HepG2 (cell line): ENCODE results near the gene SFXN5. TPM values are rescaled to one million over a fixed set of nuclear protein-coding genes. Genes with fewer than 3 reads are reported as not detected.

Experiments used
- CENPX ChIP-seq: sonication (generic); formaldehyde crosslinking; IDR thresholded peaks from 2 replicates; pipeline ENCODE4 v1.9.0; 2021; ENCODE audit warnings: mild to moderate bottlenecking, missing genetic modification reagents, moderate library complexity
- DNMT3B ChIP-seq: conservative IDR thresholded peaks from 2 replicates; pipeline ENCODE4 v1.6.1; 2016; ENCODE audit warnings: missing biosample characterization, control low read depth
- ELF1 ChIP-seq: sonication (generic); formaldehyde crosslinking; IDR thresholded peaks from 2 replicates; pipeline ENCODE4 v1.4.0; 2020; ENCODE audit warnings: missing genetic modification reagents
- FOXK1 ChIP-seq: sonication (generic); formaldehyde crosslinking; IDR thresholded peaks from 2 replicates; pipeline ENCODE4 v1.4.0; 2020; ENCODE audit warnings: low read depth, missing genetic modification reagents, borderline replicate concordance
- PHF5A ChIP-seq: IDR thresholded peaks from one replicate; pipeline ENCODE4 v1.6.1; 2018; ENCODE audit warnings: low read depth, missing genetic modification reagents; ENCODE audit not compliant: unreplicated experiment
- RBM39 ChIP-seq: fragments of 200-400 bp; formaldehyde crosslinking; IDR thresholded peaks from one replicate; pipeline ENCODE4 v1.6.1; 2018; ENCODE audit warnings: antibody characterized with exemption, mild to moderate bottlenecking, low read depth, low read length; ENCODE audit not compliant: poor library complexity, severe bottlenecking
- RFXANK ChIP-seq: IDR thresholded peaks from 2 replicates; pipeline ENCODE4 v1.6.1; 2016
- SKI ChIP-seq: fragments of 450-650 bp; IDR thresholded peaks from one replicate; pipeline ENCODE4 v1.6.1; 2018; ENCODE audit warnings: mild to moderate bottlenecking; ENCODE audit not compliant: partially characterized antibody
- ZFP37 ChIP-seq: sonication (generic); formaldehyde crosslinking; IDR thresholded peaks from 2 replicates; pipeline ENCODE4 v1.4.0; 2020; ENCODE audit warnings: missing genetic modification reagents, borderline replicate concordance
- ZNF143 ChIP-seq: sonication (generic); formaldehyde crosslinking; IDR thresholded peaks from 2 replicates; pipeline ENCODE4 v1.4.0; 2020; ENCODE audit warnings: missing genetic modification reagents
- ZNF230 ChIP-seq: sonication (generic); formaldehyde crosslinking; IDR thresholded peaks from 2 replicates; pipeline ENCODE4 v1.4.0; 2020; ENCODE audit warnings: mild to moderate bottlenecking, missing genetic modification reagents
- ZNF282 ChIP-seq: fragments of 450-650 bp; IDR thresholded peaks from 2 replicates; pipeline ENCODE4 v1.6.1; 2018; ENCODE audit not compliant: partially characterized antibody
- ZNF33B ChIP-seq: sonication (generic); formaldehyde crosslinking; IDR thresholded peaks from 2 replicates; pipeline ENCODE4 v1.5.1; 2020; ENCODE audit warnings: mild to moderate bottlenecking, missing genetic modification reagents
- ZNF431 ChIP-seq: sonication (generic); formaldehyde crosslinking; IDR thresholded peaks from 2 replicates; pipeline ENCODE4 v1.9.0; 2022; ENCODE audit warnings: missing genetic modification reagents, low read depth, mild to moderate bottlenecking, borderline replicate concordance
- ZNF552 ChIP-seq: sonication (generic); formaldehyde crosslinking; IDR thresholded peaks from 2 replicates; pipeline ENCODE4 v1.9.0; 2022; ENCODE audit warnings: missing genetic modification reagents, mild to moderate bottlenecking, borderline replicate concordance
- ZNF746 ChIP-seq: sonication (generic); formaldehyde crosslinking; IDR thresholded peaks from 2 replicates; pipeline ENCODE4 v1.8.0; 2022; ENCODE audit warnings: mild to moderate bottlenecking, missing genetic modification reagents
- ZNF788 ChIP-seq: sonication (generic); formaldehyde crosslinking; IDR thresholded peaks from 2 replicates; pipeline ENCODE4 v1.5.0; 2020; ENCODE audit warnings: mild to moderate bottlenecking, missing genetic modification reagents, borderline replicate concordance
- ZZZ3 ChIP-seq: sonication (generic); formaldehyde crosslinking; IDR thresholded peaks from 2 replicates; pipeline ENCODE4 v1.4.0; 2020; ENCODE audit warnings: missing genetic modification reagents, mild to moderate bottlenecking, borderline replicate concordance
- polyA plus RNA-seq, 8 experiments: library from polyadenylated mRNA; depleted of rRNA in 3 of 8; stranded (reverse) in 7 of 8; unstranded in 1 of 8; fragments of >200 nt; fragmentation: Illumina TruSeq in 4 of 8; extraction: Trizol in 4 of 8; gene quantifications; 2 replicates each; pipeline versions ENCODE4 v1.2.1 to v1.2.3, GENCODE V29; 2011 to 2016; ENCODE audit warnings: low read depth in 4 of 8, missing spikeins in 1 of 8, mixed read lengths in 1 of 8; ENCODE audit not compliant: insufficient read depth in 1 of 8
- total RNA-seq, 5 experiments: library from RNA; depleted of rRNA; stranded (reverse); fragments of >200 nt; fragmentation: Illumina TruSeq; extraction: Trizol; gene quantifications; 2 replicates each; pipeline ENCODE4 v1.2.3, GENCODE V29; 2016; ENCODE audit warnings: low read depth in 1 of 5
- TF ChIP-seq, protein P1 (sequence below): IDR thresholded peaks from 2 replicates; pipeline ENCODE4 v1.6.1; 2012; ENCODE audit warnings: low read depth, low read length, improper control_type of control experiment
- TF ChIP-seq, protein P2 (sequence below): IDR thresholded peaks from 2 replicates; pipeline ENCODE4 v1.6.1; 2018; ENCODE audit warnings: missing genetic modification reagents
- TF ChIP-seq, protein P3 (sequence below): sonication (generic); formaldehyde crosslinking; IDR thresholded peaks from 2 replicates; pipeline ENCODE4 v1.4.0; 2020; ENCODE audit warnings: missing genetic modification reagents
- TF ChIP-seq, protein P4 (sequence below): sonication (generic); formaldehyde crosslinking; IDR thresholded peaks from 2 replicates; pipeline ENCODE4 v1.5.0; 2020; ENCODE audit warnings: mild to moderate bottlenecking, missing genetic modification reagents
- TF ChIP-seq, protein P5 (sequence below): sonication (generic); formaldehyde crosslinking; IDR thresholded peaks from 2 replicates; pipeline ENCODE4 v1.5.0; 2020; ENCODE audit warnings: missing genetic modification reagents
- TF ChIP-seq, protein P6 (sequence below): sonication (generic); formaldehyde crosslinking; IDR thresholded peaks from 2 replicates; pipeline ENCODE4 v1.4.0; 2020; ENCODE audit warnings: mild to moderate bottlenecking, missing genetic modification reagents, borderline replicate concordance

The SFXN5 gene
- total and polyA plus RNA-seq, 2 of the 13 experiments (the other 11 are each of a cell fraction or from before 2014, with no cell fraction given) = 34.9 to 37.4 TPM

DNA sequence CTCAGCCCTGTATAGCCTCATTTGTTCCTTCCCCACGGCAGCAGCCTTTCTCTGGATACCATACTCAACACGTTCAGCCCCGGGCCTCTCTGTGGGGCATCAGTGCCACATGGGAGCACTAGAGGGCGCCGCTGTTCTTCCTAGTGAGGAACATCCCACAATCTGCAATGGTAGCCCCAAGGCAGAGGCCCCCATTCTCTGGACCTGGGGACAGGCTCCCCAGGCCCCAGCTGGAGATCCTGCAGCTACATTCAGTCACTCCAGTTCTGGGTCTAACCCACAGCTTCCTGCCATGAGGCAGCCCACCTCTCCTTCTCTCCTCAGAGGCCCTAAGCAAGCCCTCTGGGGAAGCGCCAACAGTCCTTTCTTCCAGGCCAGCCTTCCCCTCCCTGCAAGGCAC is 14.2 kb upstream of the SFXN5 start (continued):
- TF ChIP-seq, protein P1, sequence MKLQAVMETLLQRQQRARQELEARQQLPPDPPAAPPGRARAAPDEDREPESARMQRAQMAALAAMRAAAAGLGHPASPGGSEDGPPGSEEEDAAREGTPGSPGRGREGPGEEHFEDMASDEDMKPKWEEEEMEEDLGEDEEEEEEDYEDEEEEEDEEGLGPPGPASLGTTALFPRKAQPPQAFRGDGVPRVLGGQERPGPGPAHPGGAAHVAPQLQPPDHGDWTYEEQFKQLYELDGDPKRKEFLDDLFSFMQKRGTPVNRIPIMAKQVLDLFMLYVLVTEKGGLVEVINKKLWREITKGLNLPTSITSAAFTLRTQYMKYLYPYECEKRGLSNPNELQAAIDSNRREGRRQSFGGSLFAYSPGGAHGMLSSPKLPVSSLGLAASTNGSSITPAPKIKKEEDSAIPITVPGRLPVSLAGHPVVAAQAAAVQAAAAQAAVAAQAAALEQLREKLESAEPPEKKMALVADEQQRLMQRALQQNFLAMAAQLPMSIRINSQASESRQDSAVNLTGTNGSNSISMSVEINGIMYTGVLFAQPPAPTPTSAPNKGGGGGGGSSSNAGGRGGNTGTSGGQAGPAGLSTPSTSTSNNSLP = no peak
- no peak for TF ChIP-seq DNMT3B (CRISPR knock-in tag)
- no peak for TF ChIP-seq ZNF33B (CRISPR knock-in tag)
- TF ChIP-seq ZNF746 = no peak
- no peak for TF ChIP-seq ZZZ3 (CRISPR knock-in tag)
- no peak for TF ChIP-seq ZNF282
- no peak for TF ChIP-seq PHF5A (CRISPR knock-in tag)
- TF ChIP-seq, protein P2, sequence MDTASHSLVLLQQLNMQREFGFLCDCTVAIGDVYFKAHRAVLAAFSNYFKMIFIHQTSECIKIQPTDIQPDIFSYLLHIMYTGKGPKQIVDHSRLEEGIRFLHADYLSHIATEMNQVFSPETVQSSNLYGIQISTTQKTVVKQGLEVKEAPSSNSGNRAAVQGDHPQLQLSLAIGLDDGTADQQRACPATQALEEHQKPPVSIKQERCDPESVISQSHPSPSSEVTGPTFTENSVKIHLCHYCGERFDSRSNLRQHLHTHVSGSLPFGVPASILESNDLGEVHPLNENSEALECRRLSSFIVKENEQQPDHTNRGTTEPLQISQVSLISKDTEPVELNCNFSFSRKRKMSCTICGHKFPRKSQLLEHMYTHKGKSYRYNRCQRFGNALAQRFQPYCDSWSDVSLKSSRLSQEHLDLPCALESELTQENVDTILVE (CRISPR knock-in tag) = peak; percentile 39; the same call in 1 of the 2 replicates
- TF ChIP-seq, protein P3, sequence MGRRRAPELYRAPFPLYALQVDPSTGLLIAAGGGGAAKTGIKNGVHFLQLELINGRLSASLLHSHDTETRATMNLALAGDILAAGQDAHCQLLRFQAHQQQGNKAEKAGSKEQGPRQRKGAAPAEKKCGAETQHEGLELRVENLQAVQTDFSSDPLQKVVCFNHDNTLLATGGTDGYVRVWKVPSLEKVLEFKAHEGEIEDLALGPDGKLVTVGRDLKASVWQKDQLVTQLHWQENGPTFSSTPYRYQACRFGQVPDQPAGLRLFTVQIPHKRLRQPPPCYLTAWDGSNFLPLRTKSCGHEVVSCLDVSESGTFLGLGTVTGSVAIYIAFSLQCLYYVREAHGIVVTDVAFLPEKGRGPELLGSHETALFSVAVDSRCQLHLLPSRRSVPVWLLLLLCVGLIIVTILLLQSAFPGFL (CRISPR knock-in tag) = no peak
- no peak for TF ChIP-seq ZNF552 (CRISPR knock-in tag)
- TF ChIP-seq ELF1 = peak; percentile 22; the same call in 1 of the 2 replicates
- no peak for TF ChIP-seq ZNF143 (CRISPR knock-in tag)
- no peak for TF ChIP-seq ZFP37 (CRISPR knock-in tag)
- no peak for TF ChIP-seq ZNF788 (CRISPR knock-in tag)
- TF ChIP-seq FOXK1 = no peak
- TF ChIP-seq, protein P4, sequence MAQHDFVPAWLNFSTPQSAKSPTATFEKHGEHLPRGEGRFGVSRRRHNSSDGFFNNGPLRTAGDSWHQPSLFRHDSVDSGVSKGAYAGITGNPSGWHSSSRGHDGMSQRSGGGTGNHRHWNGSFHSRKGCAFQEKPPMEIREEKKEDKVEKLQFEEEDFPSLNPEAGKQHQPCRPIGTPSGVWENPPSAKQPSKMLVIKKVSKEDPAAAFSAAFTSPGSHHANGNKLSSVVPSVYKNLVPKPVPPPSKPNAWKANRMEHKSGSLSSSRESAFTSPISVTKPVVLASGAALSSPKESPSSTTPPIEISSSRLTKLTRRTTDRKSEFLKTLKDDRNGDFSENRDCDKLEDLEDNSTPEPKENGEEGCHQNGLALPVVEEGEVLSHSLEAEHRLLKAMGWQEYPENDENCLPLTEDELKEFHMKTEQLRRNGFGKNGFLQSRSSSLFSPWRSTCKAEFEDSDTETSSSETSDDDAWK (CRISPR knock-in tag) = no peak
- 0 out of 2 replicates have a peak, but pooled peaks have one; percentile 44 for TF ChIP-seq ZNF230 (CRISPR knock-in tag)
- no peak for TF ChIP-seq RBM39
- TF ChIP-seq, protein P5, sequence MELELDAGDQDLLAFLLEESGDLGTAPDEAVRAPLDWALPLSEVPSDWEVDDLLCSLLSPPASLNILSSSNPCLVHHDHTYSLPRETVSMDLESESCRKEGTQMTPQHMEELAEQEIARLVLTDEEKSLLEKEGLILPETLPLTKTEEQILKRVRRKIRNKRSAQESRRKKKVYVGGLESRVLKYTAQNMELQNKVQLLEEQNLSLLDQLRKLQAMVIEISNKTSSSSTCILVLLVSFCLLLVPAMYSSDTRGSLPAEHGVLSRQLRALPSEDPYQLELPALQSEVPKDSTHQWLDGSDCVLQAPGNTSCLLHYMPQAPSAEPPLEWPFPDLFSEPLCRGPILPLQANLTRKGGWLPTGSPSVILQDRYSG (CRISPR knock-in tag) = no peak
- no peak for TF ChIP-seq SKI
- no peak for TF ChIP-seq CENPX (CRISPR knock-in tag)
- no peak for TF ChIP-seq ZNF431 (CRISPR knock-in tag)
- TF ChIP-seq, protein P6, sequence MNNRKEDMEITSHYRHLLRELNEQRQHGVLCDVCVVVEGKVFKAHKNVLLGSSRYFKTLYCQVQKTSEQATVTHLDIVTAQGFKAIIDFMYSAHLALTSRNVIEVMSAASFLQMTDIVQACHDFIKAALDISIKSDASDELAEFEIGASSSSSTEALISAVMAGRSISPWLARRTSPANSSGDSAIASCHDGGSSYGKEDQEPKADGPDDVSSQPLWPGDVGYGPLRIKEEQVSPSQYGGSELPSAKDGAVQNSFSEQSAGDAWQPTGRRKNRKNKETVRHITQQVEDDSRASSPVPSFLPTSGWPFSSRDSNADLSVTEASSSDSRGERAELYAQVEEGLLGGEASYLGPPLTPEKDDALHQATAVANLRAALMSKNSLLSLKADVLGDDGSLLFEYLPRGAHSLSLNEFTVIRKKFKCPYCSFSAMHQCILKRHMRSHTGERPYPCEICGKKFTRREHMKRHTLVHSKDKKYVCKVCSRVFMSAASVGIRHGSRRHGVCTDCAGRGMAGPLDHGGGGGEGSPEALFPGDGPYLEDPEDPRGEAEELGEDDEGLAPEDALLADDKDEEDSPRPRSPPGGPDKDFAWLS (CRISPR knock-in tag) = no peak
- no peak for TF ChIP-seq RFXANK
